ENCODE data around the gene TDRD5.

TDRD5 gene

GRCh38 chr1:179591592-179592580 is at the start of gene TDRD5:
Gene TDRD5, plus strand, starts transcription at chr1:179591832. Its CDS starts 784 bp downstream, at chr1:179592616.
- no peak for DNase-seq

GRCh38 chr1:179545321-179545720 is 46.3 kb upstream of the TDRD5 start:
- no peak for DNase-seq

- DNase-seq, result no peak
Observed at GRCh38 chr1:179547021-179547535, 44.6 kb upstream of the TDRD5 start.

GRCh38 chr1:179548666-179549367 is 42.8 kb upstream of the TDRD5 start:
- DNase-seq, result no peak

GRCh38 chr1:179549368-179549700 is 42.3 kb upstream of the TDRD5 start:
- DNase-seq, result no peak

- DNase-seq, result no peak
Observed at GRCh38 chr1:179550746-179551682, 40.6 kb upstream of the TDRD5 start.

GRCh38 chr1:179554427-179554826 is 37.2 kb upstream of the TDRD5 start:
- no peak for DNase-seq

- DNase-seq, result no peak
Observed at GRCh38 chr1:179558078-179558477, 33.6 kb upstream of the TDRD5 start.

- no peak for DNase-seq
Observed at GRCh38 chr1:179575497-179576314, 15.9 kb upstream of the TDRD5 start, which contains the start of gene NPHS2. Gene NPHS2, minus strand, starts transcription at chr1:179575948. Its CDS starts 84 bp downstream, at chr1:179575864.

GRCh38 chr1:179576509-179576908 is 15.1 kb upstream of the TDRD5 start:
- no peak for DNase-seq

- DNase-seq, result no peak
Observed at GRCh38 chr1:179583771-179584320, 7.8 kb upstream of the TDRD5 start.

- no peak for DNase-seq
Observed at GRCh38 chr1:179586107-179586823, 5.4 kb upstream of the TDRD5 start.

- no peak for DNase-seq
Observed at GRCh38 chr1:179587336-179587735, 4.3 kb upstream of the TDRD5 start.

- no peak for DNase-seq
Observed at GRCh38 chr1:179588425-179589024, 3.1 kb upstream of the TDRD5 start.

GRCh38 chr1:179589509-179589908 is 2.1 kb upstream of the TDRD5 start:
- no peak for DNase-seq

GRCh38 chr1:179590671-179591070 is 961 bp upstream of the TDRD5 start:
- DNase-seq, result no peak

- no peak for DNase-seq
Observed at GRCh38 chr1:179591253-179591591, 410 bp upstream of the TDRD5 start.

GRCh38 chr1:179598631-179599030 is 7.0 kb downstream of the TDRD5 start:
- no peak for DNase-seq

- no peak for DNase-seq
Observed at GRCh38 chr1:179599623-179600249, 8.1 kb downstream of the TDRD5 start.

GRCh38 chr1:179601093-179601492 is 9.5 kb downstream of the TDRD5 start:
- no peak for DNase-seq
